PC-9 (cell line): Measurements from ENCODE around the gene TSC22D3. TPM values are rescaled to one million over a fixed set of nuclear protein-coding genes. Genes with fewer than 3 reads are reported as not detected.

Experiments
- BruUV-seq: library from RNA; stranded (reverse); fragments of 400-500 nt; replicated peaks from 2 replicates; lab custom pipeline; 2021; lab: Mats Ljungman, UMichigan
- CTCF ChIA-PET: fragments of 300-600 bp; sonication (Branson Sonifier 250); formaldehyde crosslinking; loops from one replicate; lab custom pipeline; 2022; ENCODE audit warnings: antibody characterized with exemption; lab: Charles Lee
- POLR2A ChIA-PET: fragments of 300-600 bp; sonication (Branson Sonifier 250); formaldehyde crosslinking; loops from one replicate; lab custom pipeline; 2022; ENCODE audit warnings: antibody characterized with exemption; ENCODE audit not compliant: unreplicated experiment; lab: Charles Lee
- DNase-seq, 2 experiments: peaks; one replicate each; pipeline versions ENCODE4 v3.0.0 to v3.0.0-alpha.2; 2015 to 2022; ENCODE audit warnings: mixed read lengths in 1 of 2
- H2AFZ ChIP-seq: fragments of 200-600 bp; sonication (generic); 2 replicates; pipeline ENCODE4 v1.8.1; 2017; ENCODE audit warnings: antibody characterized with exemption
- H3F3A ChIP-seq: fragments of 200-600 bp; sonication (generic); 2 replicates; pipeline ENCODE4 v1.8.1; 2017; ENCODE audit warnings: antibody characterized with exemption, mild to moderate bottlenecking, low read depth; ENCODE audit not compliant: insufficient read depth
- H3K27ac ChIP-seq: fragments of 200-600 bp; sonication (generic); 2 replicates; pipeline ENCODE4 v1.6.1; 2016; ENCODE audit warnings: mixed run types
- H3K27me3 ChIP-seq: fragments of 200-600 bp; sonication (generic); 2 replicates; pipeline ENCODE4 v1.6.1; 2016; ENCODE audit warnings: low read depth, mixed run types; ENCODE audit not compliant: insufficient read depth
- H3K36me3 ChIP-seq: fragments of 200-600 bp; sonication (generic); 2 replicates; pipeline ENCODE4 v1.6.1; 2016; ENCODE audit warnings: low read depth, mixed run types
- H3K4me1 ChIP-seq: fragments of 200-600 bp; sonication (generic); replicated peaks from 2 replicates; pipeline ENCODE4 v1.6.1; 2016; ENCODE audit warnings: mixed run types; ENCODE audit not compliant: insufficient read depth
- H3K4me2 ChIP-seq: fragments of 200-600 bp; sonication (generic); 2 replicates; pipeline ENCODE4 v1.6.1; 2017; ENCODE audit warnings: mixed run types
- H3K4me3 ChIP-seq: fragments of 200-600 bp; sonication (generic); 2 replicates; pipeline ENCODE4 v1.6.1; 2016; ENCODE audit warnings: mixed run types
- H3K79me2 ChIP-seq: fragments of 200-600 bp; sonication (generic); 2 replicates; pipeline ENCODE4 v1.6.1; 2017; ENCODE audit warnings: low read depth, mixed run types
- H3K9me2 ChIP-seq: fragments of 200-600 bp; sonication (generic); 2 replicates; pipeline ENCODE4 v1.8.1; 2017; ENCODE audit warnings: mild to moderate bottlenecking; ENCODE audit not compliant: insufficient read depth
- H3K9me3 ChIP-seq: fragments of 200-600 bp; sonication (generic); 2 replicates; pipeline ENCODE4 v1.8.1; 2016; ENCODE audit warnings: low read depth; ENCODE audit not compliant: insufficient read depth
- H4K20me1 ChIP-seq: fragments of 200-600 bp; sonication (generic); 2 replicates; pipeline ENCODE4 v1.8.1; 2017; ENCODE audit not compliant: insufficient read depth
- EZH2 ChIP-seq: fragments of 200-600 bp; sonication (generic); IDR thresholded peaks from 2 replicates; pipeline ENCODE4 v1.8.0; 2017; ENCODE audit warnings: antibody characterized with exemption, low read depth
- intact Hi-C: fragments of 100-400 bp; cut with micrococcal nuclease; formaldehyde crosslinking; loops from one replicate; pipeline ENCODE4 v1.10.0; 2022; ENCODE audit not compliant: unreplicated experiment
- total RNA-seq: library from RNA; stranded (reverse); gene quantifications from 2 replicates; pipeline ENCODE4 v1.2.3, GENCODE V29; 2021
- TF ChIP-seq, protein P1 (sequence below): fragments of 200-600 bp; sonication (generic); conservative IDR thresholded peaks from 2 replicates; pipeline ENCODE4 v1.6.1; 2017; ENCODE audit warnings: mixed run types, antibody characterized with exemption, mild to moderate bottlenecking, moderate library complexity

Gene TSC22D3
- total RNA-seq, 1 experiment from 2014 or later = 43.9 TPM

- Histone ChIP-seq H3K27ac (no peak overlapping the region), H3K4me3 (no peak overlapping the region), H3K4me2 (no peak overlapping the region), H3K9me2 (no peaks in the 10 kb centered on the region), H4K20me1 (no peaks in the 10 kb centered on the region), H2AFZ (no peak overlapping the region), H3K9me3 (no peaks in the 10 kb centered on the region), H3K27me3 (no peaks in the 10 kb centered on the region), H3K36me3 (no peaks in the 10 kb centered on the region), H3F3A (no peaks in the 10 kb centered on the region; the same call in 1 of the 2 replicates), H3K79me2 (no peaks in the 10 kb centered on the region), H3K4me1 (peaks cover 5% of the 10 kb centered on the region; the same call in 1 of the 2 replicates)
- CTCF ChIA-PET = no interaction called here
- POLR2A ChIA-PET = no interaction called here
- DNase-seq = peak in 1 of 2 experiments; percentile 11
- BruUV-seq = no TSS peak
- intact Hi-C loops = no loop called here
- TF ChIP-seq, protein P1, sequence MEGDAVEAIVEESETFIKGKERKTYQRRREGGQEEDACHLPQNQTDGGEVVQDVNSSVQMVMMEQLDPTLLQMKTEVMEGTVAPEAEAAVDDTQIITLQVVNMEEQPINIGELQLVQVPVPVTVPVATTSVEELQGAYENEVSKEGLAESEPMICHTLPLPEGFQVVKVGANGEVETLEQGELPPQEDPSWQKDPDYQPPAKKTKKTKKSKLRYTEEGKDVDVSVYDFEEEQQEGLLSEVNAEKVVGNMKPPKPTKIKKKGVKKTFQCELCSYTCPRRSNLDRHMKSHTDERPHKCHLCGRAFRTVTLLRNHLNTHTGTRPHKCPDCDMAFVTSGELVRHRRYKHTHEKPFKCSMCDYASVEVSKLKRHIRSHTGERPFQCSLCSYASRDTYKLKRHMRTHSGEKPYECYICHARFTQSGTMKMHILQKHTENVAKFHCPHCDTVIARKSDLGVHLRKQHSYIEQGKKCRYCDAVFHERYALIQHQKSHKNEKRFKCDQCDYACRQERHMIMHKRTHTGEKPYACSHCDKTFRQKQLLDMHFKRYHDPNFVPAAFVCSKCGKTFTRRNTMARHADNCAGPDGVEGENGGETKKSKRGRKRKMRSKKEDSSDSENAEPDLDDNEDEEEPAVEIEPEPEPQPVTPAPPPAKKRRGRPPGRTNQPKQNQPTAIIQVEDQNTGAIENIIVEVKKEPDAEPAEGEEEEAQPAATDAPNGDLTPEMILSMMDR = no peak
- no peak for TF ChIP-seq EZH2
Measured at GRCh38 chrX:107667426-107667825, 108.2 kb downstream of the TSC22D3 start.

DNA sequence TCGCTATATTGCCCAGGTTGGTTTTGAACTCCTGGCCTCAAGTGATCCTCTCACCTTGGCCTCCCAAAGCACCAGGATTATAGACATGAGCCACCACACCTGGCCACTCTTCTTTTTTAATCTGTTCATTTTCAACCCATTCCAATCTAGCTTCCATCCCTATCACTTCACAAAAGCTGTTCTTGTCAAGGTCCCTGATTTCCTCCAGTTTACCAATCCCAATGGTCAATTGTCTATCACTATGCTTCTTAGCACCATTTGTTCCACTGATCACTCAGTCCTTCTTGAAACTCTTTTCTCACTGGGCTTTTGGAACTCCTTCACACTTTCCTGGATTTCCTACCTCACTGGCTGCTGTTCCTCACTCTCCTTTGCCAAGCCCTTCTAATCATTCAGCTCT is 108.7 kb downstream of the TSC22D3 start:
- Histone ChIP-seq H2AFZ (no peak overlapping the region), H3K79me2 (no peaks in the 10 kb centered on the region), H3K9me3 (no peaks in the 10 kb centered on the region), H3K4me3 (no peak overlapping the region), H3K4me1 (peaks cover 5% of the 10 kb centered on the region; the same call in 1 of the 2 replicates), H3K9me2 (no peaks in the 10 kb centered on the region), H4K20me1 (no peaks in the 10 kb centered on the region), H3K27me3 (no peaks in the 10 kb centered on the region), H3K4me2 (no peak overlapping the region), H3K36me3 (no peaks in the 10 kb centered on the region), H3K27ac (no peak overlapping the region), H3F3A (no peaks in the 10 kb centered on the region; the same call in 1 of the 2 replicates)
- intact Hi-C loops = no loop called here
- no peak for TF ChIP-seq EZH2
- TF ChIP-seq, protein P1 = no peak
- ChIA-PET CTCF (no interaction called here), POLR2A (no interaction called here)
- no peak for DNase-seq
- no TSS peak for BruUV-seq

Other genes starting within 250 kb of the TSC22D3 start
- gene PRPS1, start 147.3 kb downstream of the TSC22D3 start, total RNA-seq = 67.4 and 67.9 TPM in 2 replicates
- not detected in 2 replicates for gene NCBP2L, start 1.9 kb upstream of the TSC22D3 start, total RNA-seq
- gene MID2, start 50.1 kb upstream of the TSC22D3 start, total RNA-seq = 1.0 and 1.1 TPM in 2 replicates
- gene TEX13B, start 206.6 kb upstream of the TSC22D3 start, total RNA-seq = not detected in 2 replicates